Measurements from ENCODE around the gene TMEM178B. TPM values are rescaled to one million over a fixed set of nuclear protein-coding genes. Genes with fewer than 3 reads are reported as not detected.

Gene TMEM178B
- polyA plus RNA-seq, 1 experiment, result 0.01 TPM

GRCh38 chr7:141272417-141272816, 198.6 kb downstream of the TMEM178B start:
- no peaks in the 10 kb centered on the region for H3K27me3 ChIP-seq (ENCODE audit: control insufficient read depth, insufficient read depth, low read length)
- no peak overlapping the region for H3K4me3 ChIP-seq (ENCODE audit: low read depth, low read length)
- TF ChIP-seq CTCF (IDR thresholded peaks at IDR 0.05; ENCODE audit: low read depth, low read length), result no peak
- DNase-seq (ENCODE audit: low read depth, low spot score), result no peak
- H3K27ac ChIP-seq (ENCODE audit: low read depth, low read length), result no peak overlapping the region
- peaks cover 4% of the 10 kb centered on the region; the same call in 1 of the 2 replicates for H3K9me3 ChIP-seq (ENCODE audit: control insufficient read depth, insufficient read depth, low read length)
- ChIA-PET CTCF (no interaction called here), POLR2A (no interaction called here)

- no peak for DNase-seq (ENCODE audit: low read depth, low spot score)
- POLR2A ChIA-PET, result no interaction called here
- H3K27ac ChIP-seq (ENCODE audit: low read depth, low read length), result no peak overlapping the region
- no peaks in the 10 kb centered on the region for H3K27me3 ChIP-seq (ENCODE audit: control insufficient read depth, insufficient read depth, low read length)
- no peak for TF ChIP-seq CTCF (IDR thresholded peaks at IDR 0.05; ENCODE audit: low read depth, low read length)
- H3K4me3 ChIP-seq (ENCODE audit: low read depth, low read length), result no peak overlapping the region
- H3K9me3 ChIP-seq (ENCODE audit: control insufficient read depth, insufficient read depth, low read length), result peaks cover 7% of the 10 kb centered on the region
- CTCF ChIA-PET, result interaction anchor here (0.6 kb wide), 1 partner anchor 17 kb away, joined by 3 read pairs; no protein-coding TSS in a partner anchor
Measured at GRCh38 chr7:141275350-141275749, 201.5 kb downstream of the TMEM178B start.

GRCh38 chr7:141276031-141276430, 202.2 kb downstream of the TMEM178B start:
- Histone ChIP-seq H3K9me3 (ENCODE audit: control insufficient read depth, insufficient read depth, low read length) (peaks cover 7% of the 10 kb centered on the region), H3K27me3 (ENCODE audit: control insufficient read depth, insufficient read depth, low read length) (no peaks in the 10 kb centered on the region), H3K4me3 (ENCODE audit: low read depth, low read length) (no peak overlapping the region), H3K27ac (ENCODE audit: low read depth, low read length) (no peak overlapping the region)
- ChIA-PET CTCF (interaction anchor here (0.6 kb wide), 2 partner anchors 16 to 207 kb away, joined by 3 to 5 read pairs; no protein-coding TSS in a partner anchor), POLR2A (no interaction called here)
- no peak for DNase-seq (ENCODE audit: low read depth, low spot score)
- no peak for TF ChIP-seq CTCF (IDR thresholded peaks at IDR 0.05; ENCODE audit: low read depth, low read length)

GRCh38 chr7:141280100-141280499, 206.2 kb downstream of the TMEM178B start:
- Histone ChIP-seq H3K27ac (ENCODE audit: low read depth, low read length) (no peak overlapping the region), H3K27me3 (ENCODE audit: control insufficient read depth, insufficient read depth, low read length) (no peaks in the 10 kb centered on the region), H3K4me3 (ENCODE audit: low read depth, low read length) (no peak overlapping the region), H3K9me3 (ENCODE audit: control insufficient read depth, insufficient read depth, low read length) (peaks cover 9% of the 10 kb centered on the region)
- CTCF ChIA-PET, result no interaction called here
- DNase-seq (ENCODE audit: low read depth, low spot score), result no peak
- POLR2A ChIA-PET, result no interaction called here
- no peak for TF ChIP-seq CTCF (IDR thresholded peaks at IDR 0.05; ENCODE audit: low read depth, low read length)

GRCh38 chr7:141281311-141281710, 207.4 kb downstream of the TMEM178B start:
- ChIA-PET CTCF (no interaction called here), POLR2A (no interaction called here)
- no peak overlapping the region for H3K27ac ChIP-seq (ENCODE audit: low read depth, low read length)
- peaks cover 10% of the 10 kb centered on the region for H3K9me3 ChIP-seq (ENCODE audit: control insufficient read depth, insufficient read depth, low read length)
- TF ChIP-seq CTCF (IDR thresholded peaks at IDR 0.05; ENCODE audit: low read depth, low read length), result no peak
- no peaks in the 10 kb centered on the region for H3K27me3 ChIP-seq (ENCODE audit: control insufficient read depth, insufficient read depth, low read length)
- H3K4me3 ChIP-seq (ENCODE audit: low read depth, low read length), result no peak overlapping the region
- DNase-seq (ENCODE audit: low read depth, low spot score), result no peak
